HL-60 (cell line): Measurements from ENCODE around the gene PGAM5.
"Not testable (repeated sequence)": the region's sequence is repeated elsewhere in the genome, so short reads cannot be mapped to it uniquely, and the experiment has no call there.

Experiments
- DNase-seq, 2 experiments: peaks; one replicate each; pipeline ENCODE4 v3.0.0-alpha.2; 2010 to 2020; ENCODE audit warnings: low read depth in 1 of 2, low spot score in 1 of 2
- H3K27ac ChIP-seq: fragments of 250-450 bp; sonication (Bioruptor Pico); replicated peaks from 2 replicates; pipeline ENCODE4 v1.5.1; 2020; ENCODE audit warnings: mild to moderate bottlenecking, moderate library complexity
- H3K27me3 ChIP-seq: fragments of 250-450 bp; sonication (Bioruptor Pico); 2 replicates; pipeline ENCODE4 v1.5.1; 2021; ENCODE audit warnings: mild to moderate bottlenecking, moderate library complexity; ENCODE audit not compliant: insufficient read depth, poor library complexity, severe bottlenecking
- H3K4me3 ChIP-seq: replicated peaks from 2 replicates; pipeline ENCODE4 v1.5.1; 2011; ENCODE audit warnings: mild to moderate bottlenecking, control low read depth, low read length; ENCODE audit not compliant: insufficient read depth
- GABPA ChIP-seq: IDR thresholded peaks from 2 replicates; pipeline ENCODE4 v1.6.1; 2012; ENCODE audit warnings: low read depth
- POLR2AphosphoS5 ChIP-seq: IDR thresholded peaks from 2 replicates; pipeline ENCODE4 v1.6.1; 2012; ENCODE audit warnings: low read depth
- REST ChIP-seq: IDR thresholded peaks from 2 replicates; pipeline ENCODE4 v1.6.1; 2012; ENCODE audit warnings: low read depth; ENCODE audit not compliant: insufficient replicate concordance
- SPI1 ChIP-seq: IDR thresholded peaks from 2 replicates; pipeline ENCODE4 v1.6.1; 2012; ENCODE audit warnings: low read depth, mild to moderate bottlenecking, borderline replicate concordance
- TF ChIP-seq, protein P1 (sequence below): IDR thresholded peaks from one replicate; pipeline ENCODE4 v1.5.1; 2011; ENCODE audit warnings: low read length, control low read depth, inconsistent platforms; ENCODE audit not compliant: insufficient read depth

The PGAM5 gene

GRCh38 chr12:132748319-132748718, 37.7 kb downstream of the PGAM5 start:
- H3K27me3 ChIP-seq = no peaks in the 10 kb centered on the region
- DNase-seq = no peak
- TF ChIP-seq, protein P1, sequence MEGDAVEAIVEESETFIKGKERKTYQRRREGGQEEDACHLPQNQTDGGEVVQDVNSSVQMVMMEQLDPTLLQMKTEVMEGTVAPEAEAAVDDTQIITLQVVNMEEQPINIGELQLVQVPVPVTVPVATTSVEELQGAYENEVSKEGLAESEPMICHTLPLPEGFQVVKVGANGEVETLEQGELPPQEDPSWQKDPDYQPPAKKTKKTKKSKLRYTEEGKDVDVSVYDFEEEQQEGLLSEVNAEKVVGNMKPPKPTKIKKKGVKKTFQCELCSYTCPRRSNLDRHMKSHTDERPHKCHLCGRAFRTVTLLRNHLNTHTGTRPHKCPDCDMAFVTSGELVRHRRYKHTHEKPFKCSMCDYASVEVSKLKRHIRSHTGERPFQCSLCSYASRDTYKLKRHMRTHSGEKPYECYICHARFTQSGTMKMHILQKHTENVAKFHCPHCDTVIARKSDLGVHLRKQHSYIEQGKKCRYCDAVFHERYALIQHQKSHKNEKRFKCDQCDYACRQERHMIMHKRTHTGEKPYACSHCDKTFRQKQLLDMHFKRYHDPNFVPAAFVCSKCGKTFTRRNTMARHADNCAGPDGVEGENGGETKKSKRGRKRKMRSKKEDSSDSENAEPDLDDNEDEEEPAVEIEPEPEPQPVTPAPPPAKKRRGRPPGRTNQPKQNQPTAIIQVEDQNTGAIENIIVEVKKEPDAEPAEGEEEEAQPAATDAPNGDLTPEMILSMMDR = no peak
- TF ChIP-seq REST (no peak), SPI1 (no peak), POLR2AphosphoS5 (no peak), GABPA (no peak)
- no peak overlapping the region for H3K27ac ChIP-seq
- no peak overlapping the region for H3K4me3 ChIP-seq

DNA sequence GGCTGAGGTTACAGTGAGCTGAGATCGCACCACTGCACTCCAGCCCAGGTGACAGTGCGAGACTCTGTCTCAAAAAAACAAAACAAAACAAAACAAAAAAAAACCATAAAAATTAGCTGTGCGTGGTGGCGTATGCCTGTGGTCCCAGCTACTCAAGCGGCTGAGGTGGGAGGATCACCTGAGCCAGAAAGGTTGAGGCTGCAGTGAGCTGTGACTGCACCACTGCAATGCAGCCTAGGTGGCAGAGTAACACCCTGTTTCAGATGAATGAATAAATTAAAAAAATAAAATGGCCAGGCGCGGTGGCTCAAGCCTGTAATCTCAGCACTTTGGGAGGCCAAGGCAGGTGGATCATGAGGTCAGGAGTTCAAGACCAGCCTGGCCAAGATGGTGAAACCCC, 43.0 kb downstream of the PGAM5 start:
- H3K4me3 ChIP-seq, H3K27me3 ChIP-seq, DNase-seq, H3K27ac ChIP-seq: not testable (repeated sequence)

DNA sequence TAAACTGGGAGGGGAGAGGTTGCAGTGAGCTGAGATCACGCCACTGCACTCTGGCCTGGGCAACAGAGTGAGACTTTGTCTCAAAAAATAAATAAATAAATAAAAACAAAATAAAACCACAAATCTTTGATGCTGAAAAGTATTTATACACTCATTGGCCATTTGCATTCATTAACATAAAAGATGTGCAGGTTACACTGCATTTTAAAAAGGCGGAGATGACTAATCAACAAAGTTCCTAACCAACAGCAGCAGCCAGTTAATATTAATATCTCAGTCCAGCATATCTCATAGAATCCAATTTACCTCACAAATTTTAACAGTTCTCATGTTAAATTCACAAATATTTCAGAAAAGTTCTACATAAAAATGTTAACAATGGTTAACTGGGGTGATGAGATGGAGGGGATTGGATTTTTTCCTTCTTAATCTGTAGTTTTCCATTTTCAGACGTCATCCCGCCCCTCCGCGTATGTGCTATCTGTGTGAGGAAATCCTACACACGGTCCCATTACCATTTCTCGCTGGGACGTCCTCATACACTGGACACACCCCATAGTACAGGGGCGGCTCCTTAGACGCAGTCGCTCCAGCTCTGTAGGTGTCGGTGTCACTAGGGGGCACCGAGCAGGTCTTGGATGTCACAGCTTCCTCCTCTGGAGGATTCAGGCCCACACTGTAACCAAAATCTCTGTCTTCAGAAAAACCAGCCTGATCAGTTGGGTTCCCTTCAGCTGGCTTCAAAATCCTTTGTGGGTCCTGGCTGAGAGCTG, 43.7 kb downstream of the PGAM5 start:
- Histone ChIP-seq H3K27ac (no peak overlapping the region), H3K4me3 (no peak overlapping the region), H3K27me3 (no peaks in the 10 kb centered on the region)
- DNase-seq = no peak
- no peak for TF ChIP-seq GABPA
- TF ChIP-seq, protein P1 = no peak
- no peak for TF ChIP-seq REST
- no peak for TF ChIP-seq POLR2AphosphoS5
- TF ChIP-seq SPI1 = no peak

DNA sequence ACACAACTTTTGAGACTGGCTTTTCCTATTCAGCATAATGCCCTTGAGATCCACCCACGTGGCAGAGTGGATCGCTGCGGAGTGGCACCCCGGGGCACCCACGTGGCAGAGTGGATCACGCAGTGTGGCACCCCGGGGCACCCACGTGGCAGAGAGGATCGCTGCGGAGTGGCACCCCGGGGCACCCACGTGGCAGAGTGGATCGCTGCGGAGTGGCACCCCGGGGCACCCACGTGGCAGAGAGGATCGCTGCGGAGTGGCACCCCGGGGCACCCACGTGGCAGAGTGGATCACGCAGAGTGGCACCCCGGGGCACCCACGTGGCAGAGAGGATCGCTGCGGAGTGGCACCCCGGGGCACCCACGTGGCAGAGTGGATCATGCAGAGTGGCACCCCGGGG, 48.2 kb downstream of the PGAM5 start:
- H3K27me3 ChIP-seq, H3K27ac ChIP-seq, H3K4me3 ChIP-seq, DNase-seq: not testable (repeated sequence)

DNA sequence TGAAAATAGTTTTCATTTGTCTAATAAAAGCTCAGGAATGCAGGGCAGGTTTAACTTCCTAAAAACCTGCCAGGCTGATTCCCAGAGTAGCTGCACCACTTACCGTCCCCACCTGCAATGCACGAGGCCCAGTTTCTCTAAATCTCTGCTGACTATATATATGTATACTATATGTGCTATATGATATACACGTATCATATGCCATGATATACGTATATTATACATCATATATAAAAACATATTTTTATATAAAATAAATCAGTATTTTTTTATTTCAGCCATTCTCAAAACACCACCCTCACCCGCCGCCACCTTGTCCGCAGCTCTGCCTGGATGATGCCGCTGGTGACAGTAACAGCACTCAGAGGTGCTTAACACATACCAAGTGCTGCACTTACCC, 48.7 kb downstream of the PGAM5 start:
- Histone ChIP-seq H3K27me3 (no peaks in the 10 kb centered on the region), H3K27ac (no peak overlapping the region), H3K4me3 (no peak overlapping the region)
- no peak for DNase-seq
- no peak for TF ChIP-seq POLR2AphosphoS5
- no peak for TF ChIP-seq REST
- TF ChIP-seq SPI1 = no peak
- no peak for TF ChIP-seq GABPA
- TF ChIP-seq, protein P1 = no peak
